Mononuclear cell (primary cell): ENCODE results near the gene GFY. TPM values are rescaled to one million over a fixed set of nuclear protein-coding genes. Genes with fewer than 3 reads are reported as not detected.
"Not testable (repeated sequence)": the region's sequence is repeated elsewhere in the genome, so short reads cannot be mapped to it uniquely, and the experiment has no call there.

Experiments used
- H3K27me3 ChIP-seq: 2 replicates; pipeline ENCODE4 v1.6.0; 2011; ENCODE audit warnings: low read length, control low read depth; ENCODE audit not compliant: insufficient read depth
- H3K4me1 ChIP-seq: 2 replicates; pipeline ENCODE4 v1.5.1; 2011; ENCODE audit warnings: mild to moderate bottlenecking, low read length, control low read depth; ENCODE audit not compliant: insufficient read depth
- H3K4me3 ChIP-seq: 2 replicates; pipeline ENCODE4 v1.5.1; 2011; ENCODE audit warnings: mild to moderate bottlenecking, low read length, moderate library complexity
- H3K9me3 ChIP-seq: 2 replicates; pipeline ENCODE4 v1.5.1; 2011; ENCODE audit warnings: low read depth, mild to moderate bottlenecking, control low read depth, low read length
- total RNA-seq: library from RNA; depleted of rRNA; stranded (reverse); fragments of >200 nt; gene quantifications from one replicate; pipeline ENCODE4 v1.2.3, GENCODE V29; 2012

The GFY gene
- total RNA-seq, 1 donor, result not detected

DNA sequence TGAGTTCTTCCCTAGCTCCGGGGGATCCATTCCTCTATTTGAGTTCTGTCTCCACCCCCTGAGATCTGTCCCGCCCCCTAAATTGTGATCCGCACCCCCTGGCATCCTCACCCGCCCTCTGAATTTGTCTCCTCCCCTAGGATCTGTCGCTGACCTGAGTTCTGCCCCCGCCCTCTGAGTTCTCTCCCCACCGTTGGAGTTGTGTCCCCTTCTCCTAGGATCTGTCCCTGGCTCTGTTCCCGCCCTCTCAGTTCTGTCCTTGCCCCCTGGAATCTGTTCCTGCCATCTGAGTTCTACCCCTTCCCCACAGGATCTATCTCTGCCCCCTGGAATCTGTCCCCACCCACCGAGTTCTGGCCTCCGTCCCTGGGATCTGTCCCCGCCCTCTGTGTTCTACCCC is 17.2 kb downstream of the GFY start:
- Histone ChIP-seq H3K9me3 (no peaks in the 10 kb centered on the region), H3K4me3 (no peak overlapping the region), H3K4me1 (peaks cover 38% of the 10 kb centered on the region), H3K27me3 (peaks cover 49% of the 10 kb centered on the region)

DNA sequence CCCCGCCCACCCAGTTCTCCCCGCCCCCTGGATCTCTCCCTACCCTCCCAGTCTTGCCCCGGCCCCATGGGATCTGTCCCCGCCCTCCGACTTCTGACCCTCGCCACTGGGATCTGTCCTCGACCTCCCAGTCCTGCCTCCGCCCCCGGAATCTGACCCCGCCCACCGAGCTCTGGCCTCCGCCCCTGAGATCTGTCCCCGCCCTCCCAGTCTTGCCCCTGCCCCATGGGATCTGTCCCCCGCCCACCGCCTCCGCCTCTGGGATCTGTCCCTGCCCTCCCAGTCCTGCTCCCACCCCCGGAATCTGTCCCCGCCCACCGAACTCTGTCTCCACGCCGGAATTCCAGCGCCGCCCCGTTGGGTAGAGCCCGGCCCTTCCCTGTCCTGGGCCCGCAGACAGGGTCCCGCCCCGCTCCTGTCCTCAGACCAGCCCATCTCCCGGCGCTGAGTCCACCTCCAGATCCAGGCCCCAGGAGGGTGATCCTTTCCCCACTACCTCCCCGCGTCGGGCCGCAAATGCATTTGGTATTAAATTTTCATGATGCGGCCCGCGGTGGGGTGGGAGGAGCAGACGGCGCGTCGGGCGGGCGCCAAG is 17.7 kb downstream of the GFY start:
- Histone ChIP-seq H3K27me3 (peaks cover 43% of the 10 kb centered on the region), H3K9me3 (no peaks in the 10 kb centered on the region), H3K4me1 (peaks cover 38% of the 10 kb centered on the region), H3K4me3 (peak overlapping the region; percentile 51)

DNA sequence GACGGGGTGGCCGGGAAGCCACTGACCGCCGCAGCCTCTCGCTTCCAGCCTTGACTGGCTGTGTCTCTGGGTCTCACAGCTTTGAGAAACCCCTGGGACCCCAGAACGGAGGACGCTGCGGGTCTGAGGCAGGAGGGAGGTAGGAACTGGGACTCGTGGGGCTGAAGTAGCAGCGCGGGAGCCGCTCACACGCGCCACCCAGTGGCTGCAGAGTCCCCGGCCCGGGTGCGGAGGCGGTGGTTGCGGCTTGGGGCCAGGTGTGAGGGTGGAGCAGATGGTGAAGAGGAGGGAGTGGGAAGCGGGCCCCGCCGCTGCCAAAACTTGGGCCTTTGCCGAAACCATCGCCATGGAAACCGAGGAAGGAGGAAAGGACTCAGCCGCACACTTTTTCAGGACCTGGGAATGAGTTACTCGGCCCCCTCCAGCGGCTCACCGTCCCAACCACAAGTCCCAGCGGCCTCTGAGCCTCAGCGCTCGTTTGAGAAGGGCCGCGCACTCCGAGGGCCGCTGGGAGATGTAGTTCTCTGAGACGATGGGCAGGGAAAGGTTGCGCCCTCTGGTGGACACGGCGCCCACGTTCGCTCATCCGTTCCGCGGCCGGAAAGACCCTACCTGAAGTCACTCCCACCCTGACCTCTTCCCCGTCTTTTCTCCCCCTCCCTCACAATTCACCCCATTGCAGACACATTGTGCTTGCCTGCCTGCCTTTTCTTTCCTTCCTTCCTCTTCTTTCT is 18.3 kb downstream of the GFY start:
- Histone ChIP-seq H3K4me1 (peaks cover 38% of the 10 kb centered on the region), H3K9me3 (no peaks in the 10 kb centered on the region), H3K4me3 (peak overlapping the region; percentile 51), H3K27me3 (peaks cover 37% of the 10 kb centered on the region)

DNA sequence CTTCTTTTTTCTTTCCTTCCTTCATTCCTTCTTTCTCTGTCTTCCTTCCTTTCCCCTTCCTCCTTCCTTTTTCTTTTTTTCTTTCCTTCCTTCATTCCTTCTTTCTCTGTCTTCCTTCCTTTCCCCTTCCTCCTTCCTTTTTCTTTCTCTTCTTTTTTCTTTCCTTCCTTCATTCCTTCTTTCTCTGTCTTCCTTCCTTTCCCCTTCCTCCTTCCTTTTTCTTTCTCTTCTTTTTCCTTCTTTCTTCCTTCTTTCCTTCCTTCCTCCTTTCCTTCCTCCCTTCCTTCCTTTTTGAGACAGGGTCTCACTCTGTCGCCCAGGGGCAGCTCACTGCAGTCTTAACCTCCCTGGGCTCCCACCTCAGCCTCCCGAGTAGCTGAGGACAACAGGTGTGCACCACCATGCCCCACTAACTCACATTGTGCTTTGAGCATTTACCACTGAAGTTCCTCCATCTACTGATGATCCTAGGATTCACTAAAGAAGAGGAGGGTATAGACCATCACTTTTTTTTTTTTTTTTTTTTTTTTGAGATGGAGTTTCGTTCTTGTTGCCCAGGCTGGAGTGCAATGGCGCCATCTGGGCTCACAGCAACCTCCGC is 19.0 kb downstream of the GFY start:
- not testable (repeated sequence) for H3K9me3 ChIP-seq, H3K4me3 ChIP-seq
- Histone ChIP-seq H3K27me3 (peaks cover 30% of the 10 kb centered on the region), H3K4me1 (peaks cover 38% of the 10 kb centered on the region)

DNA sequence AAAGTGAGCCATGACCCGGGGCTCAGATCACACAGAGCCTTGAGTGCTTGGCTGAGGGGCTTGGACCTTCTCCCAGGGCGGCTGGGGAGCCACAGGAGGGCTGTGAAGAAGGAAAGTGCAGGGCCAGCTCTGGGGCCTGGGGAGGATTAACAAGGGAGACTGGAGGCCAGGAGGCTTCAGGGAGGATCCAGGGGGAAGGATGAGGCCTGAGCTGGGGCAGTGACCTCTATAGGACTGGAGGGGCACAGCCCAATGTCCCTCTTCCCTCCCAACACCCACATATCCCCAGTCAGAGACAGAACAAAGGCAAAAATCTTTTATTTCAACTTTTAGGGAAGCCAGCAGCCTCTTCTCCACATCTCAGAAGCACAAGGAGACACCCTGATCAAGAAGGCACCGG is 20.8 kb downstream of the GFY start:
- H3K27me3 ChIP-seq, result peaks cover 13% of the 10 kb centered on the region
- H3K4me3 ChIP-seq, result no peak overlapping the region
- H3K4me1 ChIP-seq, result peaks cover 49% of the 10 kb centered on the region
- no peaks in the 10 kb centered on the region for H3K9me3 ChIP-seq

DNA sequence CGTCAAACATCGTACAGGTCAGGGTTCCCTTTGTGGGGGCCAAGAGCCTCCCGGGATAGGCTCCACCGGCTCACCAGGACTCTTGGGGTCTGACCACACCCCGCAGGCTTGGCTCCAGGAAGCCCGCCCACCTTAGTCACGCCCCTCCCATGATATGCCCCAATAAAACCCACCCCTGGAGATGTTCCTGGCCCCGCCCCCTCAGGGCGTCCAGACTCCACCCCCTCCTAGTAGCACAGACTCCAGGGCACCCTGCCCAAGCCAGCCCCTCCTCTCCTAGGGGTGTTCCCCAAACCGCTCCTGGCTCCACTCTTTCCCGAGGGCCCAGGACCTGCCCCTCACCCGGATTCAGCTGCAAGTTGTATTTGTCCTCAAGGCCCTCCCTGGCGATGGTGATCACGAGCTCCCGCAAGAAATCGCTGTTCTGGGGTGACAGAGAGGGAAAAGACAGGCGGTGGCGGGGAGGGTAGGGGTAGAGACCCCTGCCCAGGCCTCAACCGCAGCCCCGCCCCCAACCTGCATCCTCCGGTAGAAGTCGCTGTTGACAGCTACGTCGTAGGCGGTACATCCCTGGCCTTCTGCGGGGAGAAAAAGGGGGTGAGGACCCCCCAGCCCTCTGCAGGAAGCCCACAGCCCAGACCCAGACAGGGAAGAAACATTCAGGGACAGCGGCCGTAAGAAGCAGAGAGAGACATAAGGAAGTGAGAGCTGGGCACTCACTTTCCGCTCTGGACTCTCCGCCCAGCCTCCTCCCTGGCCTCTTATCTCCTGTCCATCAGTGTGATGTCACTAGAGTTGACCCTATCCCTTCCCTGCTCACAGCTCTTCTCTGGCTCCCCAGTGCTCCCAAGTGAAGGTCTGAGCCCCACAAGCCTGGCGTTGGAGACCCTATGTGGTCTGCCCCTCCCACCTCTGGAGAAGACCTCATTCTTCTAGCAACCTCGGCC is 22.6 kb downstream of the GFY start:
- Histone ChIP-seq H3K27me3 (no peaks in the 10 kb centered on the region), H3K4me3 (no peak overlapping the region), H3K4me1 (peaks cover 54% of the 10 kb centered on the region), H3K9me3 (no peaks in the 10 kb centered on the region)

DNA sequence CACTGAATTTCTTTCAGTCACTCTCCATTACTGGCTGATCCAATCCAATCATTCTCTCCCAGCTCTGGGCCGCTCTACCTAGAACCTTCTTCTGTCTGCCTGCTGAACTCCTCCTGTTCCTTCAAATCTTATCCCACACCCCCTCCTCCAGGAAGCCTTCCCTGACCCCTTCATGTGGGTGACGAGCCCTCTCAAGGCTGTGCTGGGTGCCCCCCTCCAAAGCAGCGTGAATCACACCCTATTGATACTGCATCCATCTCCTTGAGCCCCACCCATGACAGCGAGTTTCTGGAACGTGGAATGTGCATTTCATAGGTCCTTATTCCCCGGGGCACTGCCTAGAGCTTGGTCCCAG is 23.2 kb downstream of the GFY start:
- Histone ChIP-seq H3K27me3 (no peaks in the 10 kb centered on the region), H3K4me3 (no peak overlapping the region), H3K4me1 (peaks cover 49% of the 10 kb centered on the region), H3K9me3 (no peaks in the 10 kb centered on the region)

DNA sequence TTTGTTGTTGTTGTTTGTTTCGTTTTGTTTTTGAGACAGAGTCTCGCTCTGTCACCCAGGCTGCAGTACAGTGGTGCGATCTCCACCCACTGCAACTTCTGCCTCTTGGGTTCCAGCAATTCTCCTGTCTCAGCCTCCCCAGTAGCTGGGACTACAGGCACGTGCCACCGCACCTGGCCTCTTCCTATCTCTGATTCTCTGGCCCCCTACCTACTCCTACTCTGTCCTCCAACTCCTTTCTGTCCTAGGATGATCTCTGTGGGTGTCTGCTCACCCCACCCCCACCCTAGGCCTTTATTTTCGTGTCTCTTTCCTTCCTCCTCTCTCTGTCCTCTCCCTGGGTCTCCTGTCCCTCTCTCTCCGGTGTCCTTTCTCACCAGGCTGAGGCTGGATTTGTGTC is 25.2 kb downstream of the GFY start:
- Histone ChIP-seq H3K9me3 (no peaks in the 10 kb centered on the region), H3K4me1 (peaks cover 43% of the 10 kb centered on the region), H3K27me3 (no peaks in the 10 kb centered on the region), H3K4me3 (no peak overlapping the region)

DNA sequence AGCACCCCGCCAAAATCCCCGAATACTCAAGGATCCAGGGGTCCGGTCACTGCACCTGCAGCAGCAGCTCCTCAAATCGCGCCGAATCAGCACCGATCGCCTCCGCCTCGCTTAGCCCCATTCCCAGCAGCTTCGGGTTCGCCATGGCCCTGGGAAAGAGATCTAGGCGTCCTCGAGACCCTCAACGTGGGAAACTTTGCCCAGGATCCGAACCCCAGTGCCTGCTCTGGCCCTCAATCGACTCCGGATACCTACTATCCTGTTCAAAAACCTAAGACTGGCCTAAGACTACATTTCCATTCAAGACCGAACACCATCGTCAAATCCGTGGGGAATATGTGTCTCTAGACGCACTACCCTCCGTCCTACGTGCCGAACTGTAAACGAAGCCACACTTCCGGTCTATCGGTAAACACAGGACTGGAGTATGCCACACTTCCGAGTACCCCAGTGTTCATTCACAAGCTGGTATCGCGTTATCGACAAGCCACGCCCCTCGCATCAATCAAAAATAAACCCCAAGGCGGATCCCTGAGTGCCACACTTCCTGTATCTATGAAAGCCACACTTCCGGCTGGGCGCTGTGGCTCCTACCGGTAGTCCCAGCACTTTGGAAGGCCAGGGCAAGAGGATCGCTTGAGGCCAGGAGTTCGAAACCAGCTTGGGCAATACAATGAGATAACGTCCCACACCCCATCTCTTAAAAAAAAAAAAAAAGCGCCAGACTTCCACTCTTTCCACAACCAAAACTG is 26.4 kb downstream of the GFY start, which contains the start of gene PIH1D1:
Gene PIH1D1, minus strand, starts transcription at position 385 of the 752 bp plus-strand sequence. Its CDS starts 240 bp downstream, at position 145.
- no peaks in the 10 kb centered on the region for H3K27me3 ChIP-seq
- peaks cover 39% of the 10 kb centered on the region for H3K4me1 ChIP-seq
- no peaks in the 10 kb centered on the region for H3K9me3 ChIP-seq
- H3K4me3 ChIP-seq, result peak within 1 kb of the TSS; percentile 98

DNA sequence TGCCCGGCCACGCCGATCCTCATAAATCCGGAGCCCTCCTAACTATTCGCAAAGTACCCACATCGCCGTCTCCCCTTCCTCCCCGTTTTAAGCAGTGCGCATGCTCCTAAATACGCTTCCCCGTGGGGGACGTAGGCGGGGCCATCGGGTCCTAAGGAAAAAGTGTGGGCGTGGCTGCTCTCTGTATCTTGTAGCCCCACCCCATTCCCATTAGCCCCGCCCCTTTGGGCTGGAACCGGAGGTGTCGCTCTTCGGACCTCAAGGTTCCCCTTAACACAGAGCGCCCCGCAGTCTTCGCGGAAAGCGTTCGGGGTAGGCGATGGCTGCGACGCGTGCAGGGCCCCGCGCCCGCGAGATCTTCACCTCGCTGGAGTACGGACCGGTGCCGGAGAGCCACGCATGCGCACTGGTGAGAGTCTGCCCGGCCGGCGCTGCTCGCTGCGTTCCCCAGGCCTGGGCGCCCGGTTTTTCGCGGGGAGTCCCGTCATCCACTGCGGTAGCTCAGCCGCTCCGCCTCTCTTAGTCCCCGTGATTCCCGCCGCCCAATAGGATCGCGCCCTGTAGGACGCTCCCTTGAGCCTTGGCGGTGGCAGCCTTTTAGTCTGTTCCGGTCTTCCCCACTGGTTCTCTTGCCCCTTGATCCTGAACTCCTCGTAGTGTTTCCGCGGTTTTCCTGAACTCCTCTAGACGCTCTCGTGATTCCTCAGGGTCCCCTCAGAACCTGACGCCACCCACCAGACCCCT is 28.0 kb downstream of the GFY start, which contains the start of gene ALDH16A1:
Gene ALDH16A1, plus strand, starts transcription at position 213 of the 744 bp plus-strand sequence. Its CDS starts 107 bp downstream, at position 320.
- Histone ChIP-seq H3K4me1 (peaks cover 39% of the 10 kb centered on the region), H3K27me3 (no peaks in the 10 kb centered on the region), H3K4me3 (peak within 1 kb of the TSS; percentile 98), H3K9me3 (no peaks in the 10 kb centered on the region)

DNA sequence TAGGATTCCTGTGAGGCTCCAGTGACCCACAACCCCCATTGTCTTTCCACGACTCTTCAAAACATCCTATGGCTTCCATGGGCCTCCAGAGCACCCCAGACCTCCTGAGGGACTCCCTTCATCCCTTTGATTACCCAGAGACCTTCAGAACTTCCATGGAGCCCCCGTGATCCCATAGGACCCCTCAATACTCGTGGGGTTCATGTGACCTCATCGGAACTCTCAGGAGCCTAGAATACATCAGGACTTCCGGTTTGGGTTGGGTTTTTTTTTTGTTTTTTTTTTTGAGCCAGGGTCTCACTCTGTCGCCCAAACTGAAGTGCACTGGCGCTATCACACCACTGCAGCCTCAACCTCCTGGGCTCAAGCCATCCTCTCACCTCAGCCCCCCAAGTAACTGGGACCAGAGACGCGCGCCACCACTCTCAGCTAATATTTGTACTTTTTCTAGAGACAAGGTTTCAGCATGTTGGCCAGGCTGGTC is 28.6 kb downstream of the GFY start:
- no peaks in the 10 kb centered on the region for H3K27me3 ChIP-seq
- no peaks in the 10 kb centered on the region for H3K9me3 ChIP-seq
- peaks cover 39% of the 10 kb centered on the region for H3K4me1 ChIP-seq
- peak overlapping the region; percentile 69 for H3K4me3 ChIP-seq

DNA sequence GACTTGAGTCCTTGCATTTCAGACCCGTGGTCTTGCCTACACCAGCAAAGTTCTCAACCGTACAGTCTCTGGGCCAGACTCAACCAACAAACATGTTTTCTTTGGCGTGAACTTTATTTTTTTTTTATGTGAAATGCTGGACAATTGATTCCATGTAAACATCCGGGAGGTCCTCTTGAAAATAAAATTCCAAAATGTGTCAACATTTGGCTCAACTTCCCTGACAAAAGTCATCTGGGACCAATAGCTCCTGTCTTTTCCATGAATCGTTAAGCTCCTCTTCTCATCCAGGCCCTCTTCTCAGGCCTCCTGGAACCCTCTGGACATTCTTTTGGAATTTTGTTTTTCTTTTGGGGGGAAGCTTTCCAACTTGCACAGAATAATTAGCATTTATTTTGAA is 30.6 kb downstream of the GFY start:
- no peaks in the 10 kb centered on the region for H3K9me3 ChIP-seq
- peaks cover 29% of the 10 kb centered on the region for H3K4me1 ChIP-seq

DNA sequence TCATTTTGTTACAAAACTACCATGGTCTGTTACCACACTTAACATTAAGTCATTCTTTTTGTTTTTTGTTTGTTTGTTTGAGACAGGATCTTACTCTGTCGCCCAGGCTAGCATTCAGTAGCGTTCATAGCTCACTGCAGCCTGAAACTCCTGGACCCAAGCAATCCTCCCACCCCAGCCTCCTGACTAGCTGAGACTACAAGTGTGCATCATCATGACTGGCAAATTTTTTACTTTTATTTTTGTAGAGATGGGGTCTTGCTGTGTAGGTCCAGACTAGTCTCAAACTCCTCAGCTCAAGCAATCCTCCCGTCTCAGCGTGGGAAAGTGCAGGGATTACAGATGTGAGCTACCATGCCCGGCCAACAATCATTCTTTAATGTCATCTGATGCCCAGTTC is 31.1 kb downstream of the GFY start:
- H3K4me3 ChIP-seq, result no peak overlapping the region
- no peaks in the 10 kb centered on the region for H3K27me3 ChIP-seq
- H3K4me1 ChIP-seq, result peaks cover 24% of the 10 kb centered on the region
- no peaks in the 10 kb centered on the region for H3K9me3 ChIP-seq

More for the DNA sequence above, 30.6 kb downstream of the GFY start:
- H3K4me3 ChIP-seq, result no peak overlapping the region
- H3K27me3 ChIP-seq, result no peaks in the 10 kb centered on the region
